HG03139 (cell line): ENCODE results near the gene USP47.

Experiments used
- ATAC-seq: cut with Tn5 transposase; IDR thresholded peaks from one replicate; pipeline ENCODE4 v1.9.1; 2021; ENCODE audit not compliant: unreplicated experiment

The USP47 gene

GRCh38 chr11:11965656-11966353 lies 124.0 kb downstream of the USP47 start:
- no peak for ATAC-seq

DNA sequence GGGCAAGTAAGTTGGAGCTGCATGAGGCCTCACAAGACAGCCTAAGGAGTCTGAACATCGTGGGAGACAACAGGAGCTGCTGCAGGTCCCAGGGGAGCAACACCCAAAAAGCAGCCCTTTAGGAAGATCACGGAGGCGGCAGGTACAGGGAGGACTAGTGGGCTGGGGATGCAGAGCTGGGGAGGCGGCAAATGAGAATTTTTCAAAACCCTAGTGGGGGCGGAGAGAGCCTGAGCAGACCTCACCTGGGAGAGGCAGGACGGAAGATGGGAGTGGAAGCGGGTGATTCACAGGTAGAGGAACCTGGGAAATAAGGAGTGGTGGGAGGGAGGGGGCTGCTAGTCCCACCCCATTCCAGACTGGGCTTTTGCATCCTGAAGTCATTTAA lies 124.6 kb downstream of the USP47 start:
- ATAC-seq = no peak

GRCh38 chr11:11966826-11967668 lies 125.3 kb downstream of the USP47 start:
- ATAC-seq = peak; percentile 91

DNA sequence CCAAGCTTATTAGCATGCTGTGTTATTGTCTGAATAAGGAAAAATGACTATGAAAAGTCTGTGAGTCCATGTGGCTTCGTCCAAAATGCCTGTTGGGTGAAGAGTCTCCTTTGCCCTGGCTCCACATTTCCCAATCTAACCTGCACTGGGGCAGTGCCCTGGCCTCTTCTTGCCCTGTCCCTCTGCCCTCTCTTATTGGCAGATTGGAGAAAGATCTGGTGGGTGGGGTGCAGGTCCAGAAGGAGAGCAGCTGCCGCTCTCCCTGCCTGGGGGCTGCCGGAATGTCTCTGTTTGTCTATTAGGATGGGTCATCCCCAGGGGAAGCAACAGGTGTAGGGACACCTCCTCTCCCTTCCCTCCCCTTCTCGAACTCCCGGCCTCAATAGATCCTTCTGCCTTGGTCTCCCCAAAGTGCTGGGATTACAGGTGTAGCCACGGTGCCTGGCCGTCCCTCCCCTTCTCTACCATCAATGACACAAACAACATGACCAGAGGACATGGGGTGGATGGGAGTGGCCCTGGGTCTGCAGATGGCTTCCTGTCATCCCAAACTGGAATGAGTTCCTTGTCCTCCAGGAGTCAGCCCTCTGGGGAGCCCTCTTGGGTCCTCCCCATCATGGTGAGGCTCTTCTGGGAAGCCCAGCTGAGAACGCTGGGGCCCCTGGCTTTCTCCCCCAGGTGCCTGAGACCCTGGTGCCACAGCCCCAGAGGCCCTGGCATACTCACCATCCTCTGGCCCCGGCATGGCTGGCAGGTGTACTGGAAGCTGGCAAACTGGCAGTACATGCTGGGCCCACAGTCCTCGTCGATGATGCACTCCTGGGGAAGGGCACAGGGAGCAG lies 126.1 kb downstream of the USP47 start:
- no peak for ATAC-seq

GRCh38 chr11:11968511-11969280 lies 126.9 kb downstream of the USP47 start:
- no peak for ATAC-seq

- no peak for ATAC-seq
Observed at GRCh38 chr11:11969380-11970215, 127.8 kb downstream of the USP47 start.

GRCh38 chr11:11970556-11970955 lies 128.8 kb downstream of the USP47 start:
- no peak for ATAC-seq

GRCh38 chr11:11971906-11972547 lies 130.3 kb downstream of the USP47 start:
- no peak for ATAC-seq

DNA sequence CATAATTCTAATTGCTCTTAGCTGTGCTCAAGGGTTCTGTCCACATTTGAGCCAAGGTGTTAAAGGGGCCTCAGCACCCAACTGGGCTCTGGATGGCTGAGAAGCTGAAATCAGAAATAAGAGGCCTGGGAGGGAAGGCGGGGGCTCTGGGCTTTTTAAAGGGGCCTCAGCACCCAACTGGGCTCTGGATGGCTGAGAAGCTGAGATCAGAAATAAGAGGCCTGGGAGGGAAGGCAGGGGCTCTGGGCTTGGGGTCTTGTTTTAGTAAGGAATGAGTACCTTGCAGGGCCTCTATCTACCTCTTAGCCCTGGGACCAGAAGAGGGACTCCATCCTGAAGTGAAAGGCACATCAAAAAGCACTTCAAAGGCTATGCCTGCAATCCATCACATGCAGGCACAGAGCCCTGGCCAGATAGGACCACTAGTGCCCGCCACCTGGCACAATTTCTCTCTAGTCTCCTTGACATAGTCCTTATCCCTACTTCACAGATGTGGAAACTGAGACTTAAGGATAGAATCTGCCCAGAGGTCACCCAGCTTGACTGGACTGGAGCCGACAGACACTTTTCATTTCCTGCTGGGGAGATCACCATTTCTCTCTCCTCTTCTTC lies 131.1 kb downstream of the USP47 start:
- no peak for ATAC-seq

DNA sequence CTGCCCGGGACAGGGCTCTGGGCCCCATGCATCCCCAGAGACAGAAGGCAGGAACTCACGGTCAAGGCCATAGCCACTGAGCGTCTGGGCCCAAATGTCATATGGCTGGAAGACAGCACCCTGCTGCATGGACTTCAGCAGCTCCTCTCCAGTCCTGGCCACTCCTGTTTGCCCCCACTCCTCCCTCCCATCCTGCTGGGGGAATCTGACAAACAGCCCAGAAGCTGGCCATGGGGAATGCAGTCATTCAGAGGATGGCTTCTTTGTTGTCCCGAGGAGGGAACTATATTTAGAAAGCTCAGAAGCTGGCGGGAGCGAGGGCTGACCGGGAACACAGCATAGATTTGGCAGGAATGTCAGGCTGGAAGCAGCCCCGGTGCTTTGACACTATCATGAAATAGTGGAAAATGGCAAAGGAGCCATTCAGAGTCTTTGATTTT lies 131.6 kb downstream of the USP47 start:
- ATAC-seq = no peak

DNA sequence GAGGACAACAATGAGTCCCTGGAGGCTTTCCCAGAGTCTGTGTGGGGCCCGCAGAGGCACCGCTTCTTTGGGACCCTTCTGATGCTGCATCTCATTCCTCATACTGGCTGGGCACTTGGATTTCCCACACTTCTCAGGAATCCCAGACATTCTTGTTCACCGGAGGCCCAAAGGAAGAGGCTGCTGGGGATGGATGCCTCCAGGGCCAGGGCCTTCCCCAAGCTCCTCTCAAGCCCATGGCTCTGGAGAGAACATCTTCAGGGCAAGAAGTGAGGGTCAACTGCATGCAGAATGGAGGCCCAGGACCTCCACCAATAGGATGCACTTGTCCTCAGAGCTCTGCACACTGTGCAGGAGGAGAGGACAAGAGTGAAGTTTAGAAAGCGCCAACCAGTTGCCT lies 132.1 kb downstream of the USP47 start:
- ATAC-seq = no peak

DNA sequence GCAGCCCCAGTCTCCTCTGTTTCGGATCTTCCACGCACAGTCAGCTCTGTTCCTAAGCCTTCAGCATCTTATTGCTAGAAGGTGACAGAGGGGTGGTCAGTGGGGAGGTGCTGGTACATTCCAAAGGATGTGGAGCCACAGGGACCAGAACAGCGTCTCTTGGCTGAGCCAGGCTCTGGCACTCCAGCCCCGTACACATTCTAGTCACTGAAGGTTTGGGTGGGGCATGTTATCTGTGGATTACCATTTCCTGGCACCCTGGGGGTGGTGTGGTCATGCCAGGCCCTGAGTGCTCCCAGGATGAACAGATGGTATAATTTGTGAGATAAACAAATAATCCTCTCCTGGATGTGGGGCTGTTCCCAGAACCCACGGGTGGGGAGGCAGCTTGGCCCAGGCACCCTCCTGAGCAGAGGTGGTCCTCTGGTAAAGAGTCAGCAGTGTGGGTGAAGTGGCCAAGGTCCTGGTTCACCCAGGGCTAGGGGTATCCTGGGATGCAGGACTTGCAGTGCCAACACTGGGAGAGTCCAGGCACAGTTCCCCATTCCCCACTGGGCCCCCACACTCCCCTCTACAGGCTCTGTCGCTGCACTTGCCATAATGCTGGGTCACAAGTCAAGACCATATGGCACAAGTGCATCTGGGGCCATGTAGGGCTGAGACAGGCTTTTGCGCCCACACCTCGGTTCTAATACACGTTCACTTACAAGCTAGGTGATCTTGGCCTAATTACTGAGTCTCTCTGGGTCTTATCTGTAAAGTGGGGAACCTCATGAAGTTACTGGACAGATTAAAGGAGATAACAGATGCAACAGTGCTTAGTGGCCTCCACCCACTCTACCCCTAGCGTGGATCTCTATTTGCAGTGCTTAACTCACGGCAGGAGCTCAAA lies 133.7 kb downstream of the USP47 start:
- ATAC-seq = no peak

DNA sequence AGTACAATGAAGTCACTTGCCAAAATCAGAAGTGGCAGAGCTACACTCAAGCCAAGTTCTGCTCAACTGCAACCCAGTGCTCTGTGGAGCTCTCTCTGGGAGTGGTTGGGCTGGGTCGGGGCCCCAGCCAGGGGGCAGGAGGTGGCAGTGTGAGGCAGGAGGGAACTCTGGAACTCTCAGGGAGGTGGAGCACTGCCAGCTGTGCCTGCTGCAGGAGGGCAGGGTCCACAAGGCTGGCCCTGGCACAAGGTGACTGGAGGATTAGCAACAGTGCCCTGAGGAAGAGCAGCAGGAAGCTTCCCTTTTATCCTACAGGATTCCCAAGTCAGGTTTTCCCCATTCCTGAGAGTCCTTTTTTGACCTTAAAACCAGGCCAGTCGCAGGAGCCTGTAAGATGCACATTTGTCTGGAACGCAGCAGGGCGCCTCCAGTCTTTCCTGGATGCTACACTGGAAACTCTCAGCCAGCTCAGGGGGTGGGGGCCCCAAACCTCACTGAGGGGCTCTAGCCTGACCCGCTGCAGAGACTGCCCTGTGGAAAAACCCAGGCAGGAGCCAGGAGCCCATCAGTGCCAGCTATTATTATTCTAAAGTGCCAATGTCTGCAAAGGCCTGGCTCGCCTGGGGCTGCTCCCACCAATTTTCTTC lies 134.8 kb downstream of the USP47 start:
- ATAC-seq = no peak

- no peak for ATAC-seq
Observed at GRCh38 chr11:11977206-11977938, 135.6 kb downstream of the USP47 start.

DNA sequence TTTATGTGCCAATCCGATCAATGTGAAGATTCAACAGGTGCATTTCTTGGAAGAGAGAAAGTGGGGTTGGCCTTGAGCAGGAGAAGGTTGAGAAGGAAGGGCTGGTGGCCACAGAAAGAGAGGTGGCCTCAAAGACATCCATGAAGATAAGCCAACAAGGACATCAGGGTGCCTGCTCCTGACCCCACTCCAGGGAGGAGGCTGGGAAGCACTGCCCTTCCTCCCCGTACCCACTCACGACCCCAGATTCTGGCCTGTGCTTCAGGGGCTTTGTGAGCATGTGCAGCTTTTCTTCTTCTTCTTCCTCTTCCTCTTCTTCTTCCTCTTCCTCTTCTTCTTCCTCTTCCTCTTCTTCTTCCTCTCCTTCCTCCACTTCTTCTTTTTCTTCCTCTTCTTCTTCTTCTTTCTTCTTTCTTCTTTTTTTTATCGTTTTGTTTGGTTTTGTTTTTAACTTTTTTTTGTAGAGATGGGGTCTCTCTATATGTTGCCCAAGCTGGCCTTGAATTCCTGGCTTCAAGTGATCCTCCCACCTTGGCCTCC lies 136.4 kb downstream of the USP47 start:
- ATAC-seq = no peak

GRCh38 chr11:11978792-11979487 lies 137.2 kb downstream of the USP47 start:
- no peak for ATAC-seq
